ENCODE measurements around the gene RHOXF1.

DNA sequence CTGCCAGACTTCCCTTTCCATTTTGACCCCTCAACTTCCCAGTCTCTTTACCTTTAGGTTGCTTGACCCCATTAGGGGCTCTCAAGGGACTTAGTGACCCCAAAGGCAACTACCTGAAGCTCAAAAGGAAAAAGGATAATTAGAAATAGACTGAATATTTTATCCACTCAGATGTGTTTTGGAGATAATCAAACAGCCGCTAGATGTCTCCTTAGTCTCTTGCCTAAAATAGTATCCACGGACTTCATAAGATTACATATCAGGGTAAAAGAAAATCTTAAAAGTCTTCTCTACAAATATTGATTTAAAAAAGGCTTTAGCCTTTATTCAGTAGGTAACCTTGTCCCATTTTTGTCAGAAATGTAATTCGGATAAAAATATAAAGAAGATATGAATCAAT is 21.7 kb upstream of the RHOXF1 start:
- TF ChIP-seq POLR2A (IDR thresholded peaks at IDR 0.05; ENCODE audit: low read depth, low read length) (no peak), POLR2AphosphoS5 (IDR thresholded peaks at IDR 0.05; ENCODE audit: low read depth, low read length) (no peak)

Measured in GM12892 (cell line).